Testis (tissue), 3 donors: Measurements from ENCODE around the gene CACNA1C. TPM values are rescaled to one million over a fixed set of nuclear protein-coding genes. Genes with fewer than 3 reads are reported as not detected.

Experiments used
- DNase-seq: peaks from one replicate; pipeline ENCODE4 v3.0.0-alpha.2; 2019
- H3K27ac ChIP-seq, 2 donors: fragments of 200-600 bp; sonication (generic); one replicate each; pipeline ENCODE4 v1.5.1; 2019
- H3K27me3 ChIP-seq: fragments of 200-600 bp; sonication (generic); one replicate; pipeline ENCODE4 v1.5.1; 2019
- H3K36me3 ChIP-seq: fragments of 200-600 bp; sonication (generic); one replicate; pipeline ENCODE4 v1.5.1; 2017; ENCODE audit warnings: low read depth; ENCODE audit errors: missing control alignments
- H3K4me1 ChIP-seq: fragments of 200-600 bp; sonication (generic); one replicate; pipeline ENCODE4 v1.5.1; 2019
- H3K4me3 ChIP-seq, 2 donors: fragments of 200-600 bp; sonication (generic); one replicate each; pipeline ENCODE4 v1.5.1; 2017 to 2019
- H3K9me3 ChIP-seq: fragments of 200-600 bp; sonication (generic); one replicate; pipeline ENCODE4 v1.5.1; 2017
- CTCF ChIP-seq, 3 experiments: fragments of 450-650 bp in 2 of 3; fragments of 200-600 bp in 1 of 3; sonication (generic) in 1 of 3; IDR thresholded peaks; one replicate each; pipeline ENCODE4 v1.5.1; 2016 to 2019; ENCODE audit warnings: antibody characterized with exemption in 3 of 3, mild to moderate bottlenecking in 2 of 3, moderate library complexity in 1 of 3
- POLR2A ChIP-seq: fragments of 450-650 bp; IDR thresholded peaks from one replicate; pipeline ENCODE4 v1.6.1; 2017; ENCODE audit warnings: antibody characterized with exemption, mild to moderate bottlenecking, moderate library complexity
- WGBS, 2 donors: methylation state at CpG; one replicate each; pipeline ENCODE4 v1.1.5; 2018; 5-methylcytosine and 5-hydroxymethylcytosine counted together
- intact Hi-C: fragments of 100-400 bp; cut with DNase I; formaldehyde crosslinking; loops from one replicate; pipeline ENCODE4 v1.15.1; 2023; ENCODE audit warnings: low total_unique reads
- polyA plus RNA-seq: library from polyadenylated mRNA; stranded (reverse); fragments of 350-450 nt; fragmentation: Illumina TruSeq; extraction: RNeasy Lipid Tissue Mini Kit (QIAGEN cat#74804); gene quantifications from one replicate; pipeline ENCODE4 v1.2.3, GENCODE V29; 2014; ENCODE audit warnings: low read depth, low replicate concordance; ENCODE audit not compliant: insufficient read depth
- total RNA-seq, 2 donors: library from RNA; depleted of rRNA; stranded (reverse); fragments of >200 nt; gene quantifications; one replicate each; pipeline ENCODE4 v1.2.3, GENCODE V29; 2016

Gene CACNA1C
- total and polyA plus RNA-seq, 3 donors from 2014 or later: 20.3 to 36.8 (median 32.0) TPM

GRCh38 chr12:2020511-2020910 is 32.3 kb upstream of the CACNA1C start:
- no peaks in the 10 kb centered on the region for H3K9me3 ChIP-seq
- no peaks in the 10 kb centered on the region for H3K36me3 ChIP-seq
- no peak for DNase-seq
- H3K27me3 ChIP-seq: no peaks in the 10 kb centered on the region
- WGBS, 2 donors: 91 to 92% methylated on average over 3 of the region's 3 CpGs
- intact Hi-C loops: no loop called here
- TF ChIP-seq POLR2A (no peak), CTCF (IDR thresholded peaks at IDR 0.05) (no peak)
- peaks cover 2% of the 10 kb centered on the region for H3K4me1 ChIP-seq
- H3K4me3 ChIP-seq: no peak overlapping the region
- no peak overlapping the region for H3K27ac ChIP-seq

- no peaks in the 10 kb centered on the region for H3K27me3 ChIP-seq
- no peaks in the 10 kb centered on the region for H3K36me3 ChIP-seq
- H3K4me1 ChIP-seq: peaks cover 2% of the 10 kb centered on the region
- intact Hi-C loops: no loop called here
- 33 to 45% methylated on average over 3 of the region's 3 CpGs for WGBS, 2 donors
- DNase-seq: no peak
- no peak overlapping the region for H3K4me3 ChIP-seq
- no peaks in the 10 kb centered on the region for H3K9me3 ChIP-seq
- H3K27ac ChIP-seq: no peak overlapping the region
- TF ChIP-seq POLR2A: no peak
- no peak for TF ChIP-seq CTCF (IDR thresholded peaks at IDR 0.05)
These were observed 29.4 kb upstream of the CACNA1C start for GRCh38 chr12:2023365-2023764.

GRCh38 chr12:2027351-2027750 is 25.4 kb upstream of the CACNA1C start:
- WGBS, 2 donors: 61 to 69% methylated on average over 4 of the region's 4 CpGs
- Histone ChIP-seq H3K36me3 (no peaks in the 10 kb centered on the region), H3K9me3 (no peaks in the 10 kb centered on the region), H3K27me3 (no peaks in the 10 kb centered on the region), H3K4me3 (no peak overlapping the region), H3K4me1 (no peaks in the 10 kb centered on the region), H3K27ac (no peak overlapping the region)
- DNase-seq: no peak
- intact Hi-C loops: no loop called here
- TF ChIP-seq CTCF (IDR thresholded peaks at IDR 0.05) (no peak), POLR2A (no peak)

- no peak overlapping the region for H3K27ac ChIP-seq
- no peaks in the 10 kb centered on the region for H3K36me3 ChIP-seq
- H3K9me3 ChIP-seq: no peaks in the 10 kb centered on the region
- no peak overlapping the region for H3K4me3 ChIP-seq
- TF ChIP-seq POLR2A (no peak), CTCF (IDR thresholded peaks at IDR 0.05) (no peak)
- intact Hi-C loops: loop anchor here (10.0 kb wide), 1 partner anchor 225 kb away; no protein-coding TSS in a partner anchor
- H3K27me3 ChIP-seq: no peaks in the 10 kb centered on the region
- no peaks in the 10 kb centered on the region for H3K4me1 ChIP-seq
- 83 to 97% methylated on average over 3 of the region's 3 CpGs for WGBS, 2 donors
- DNase-seq: no peak
These were observed 22.9 kb upstream of the CACNA1C start for GRCh38 chr12:2029851-2030250.

- H3K4me1 ChIP-seq: peaks cover 5% of the 10 kb centered on the region
- TF ChIP-seq CTCF (IDR thresholded peaks at IDR 0.05) (no peak), POLR2A (no peak)
- WGBS, 2 donors: 84 to 89% methylated on average over 8 of the region's 8 CpGs
- H3K9me3 ChIP-seq: no peaks in the 10 kb centered on the region
- intact Hi-C loops: loop anchor here (10.0 kb wide), 1 partner anchor 228 kb away; no protein-coding TSS in a partner anchor
- no peak overlapping the region for H3K4me3 ChIP-seq
- no peaks in the 10 kb centered on the region for H3K36me3 ChIP-seq
- no peak overlapping the region for H3K27ac ChIP-seq
- DNase-seq: no peak
- no peaks in the 10 kb centered on the region for H3K27me3 ChIP-seq
These were observed 20.3 kb upstream of the CACNA1C start for GRCh38 chr12:2032506-2032905.
